GDM1 (cell line): Measurements from ENCODE around the gene GRIA4.
"Not testable (repeated sequence)": the region's sequence is repeated elsewhere in the genome, so short reads cannot be mapped to it uniquely, and the experiment has no call there.

Experiments used
- DNase-seq: peaks from one replicate; lab custom pipeline; 2025; lab: John Stamatoyannopoulos, UW

The GRIA4 gene

DNA sequence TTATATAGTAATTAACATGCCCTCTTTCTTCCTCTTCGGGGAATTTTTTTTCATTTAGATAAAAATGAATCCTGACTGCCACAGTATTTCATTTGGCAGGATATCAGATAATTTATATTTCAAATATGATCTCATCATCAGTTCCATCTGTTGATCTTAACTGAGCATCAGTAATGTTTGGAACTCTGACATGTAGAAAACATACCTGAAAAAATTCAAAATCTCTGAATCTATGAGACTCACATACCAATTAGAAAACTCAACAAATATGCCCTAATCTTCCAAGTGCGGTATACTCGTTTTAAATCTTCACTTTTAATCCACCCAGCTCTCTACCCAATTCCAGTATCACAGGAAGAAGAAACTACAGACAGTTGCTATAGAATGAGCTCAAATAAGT lies 250.2 kb downstream of the GRIA4 start:
- DNase-seq: no peak

DNA sequence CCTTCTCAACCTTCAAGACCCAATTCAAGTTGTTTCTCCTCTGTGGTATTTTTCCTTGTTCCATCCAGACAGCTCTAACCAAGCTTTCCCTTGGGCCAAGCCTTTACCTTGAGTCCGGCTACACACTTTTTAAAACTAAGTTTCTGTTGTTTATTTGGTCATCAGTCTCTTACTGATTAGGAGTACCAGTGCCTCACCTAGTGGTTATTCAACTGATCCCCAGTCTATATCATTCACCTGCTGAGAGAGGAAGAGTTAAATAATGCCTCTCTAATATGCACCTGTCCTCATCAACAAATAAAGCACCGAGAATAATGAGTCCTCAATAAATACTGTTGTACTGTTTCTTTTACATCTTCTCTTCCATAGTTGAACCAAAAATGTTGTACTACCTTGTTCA lies 251.4 kb downstream of the GRIA4 start:
- no peak for DNase-seq

DNA sequence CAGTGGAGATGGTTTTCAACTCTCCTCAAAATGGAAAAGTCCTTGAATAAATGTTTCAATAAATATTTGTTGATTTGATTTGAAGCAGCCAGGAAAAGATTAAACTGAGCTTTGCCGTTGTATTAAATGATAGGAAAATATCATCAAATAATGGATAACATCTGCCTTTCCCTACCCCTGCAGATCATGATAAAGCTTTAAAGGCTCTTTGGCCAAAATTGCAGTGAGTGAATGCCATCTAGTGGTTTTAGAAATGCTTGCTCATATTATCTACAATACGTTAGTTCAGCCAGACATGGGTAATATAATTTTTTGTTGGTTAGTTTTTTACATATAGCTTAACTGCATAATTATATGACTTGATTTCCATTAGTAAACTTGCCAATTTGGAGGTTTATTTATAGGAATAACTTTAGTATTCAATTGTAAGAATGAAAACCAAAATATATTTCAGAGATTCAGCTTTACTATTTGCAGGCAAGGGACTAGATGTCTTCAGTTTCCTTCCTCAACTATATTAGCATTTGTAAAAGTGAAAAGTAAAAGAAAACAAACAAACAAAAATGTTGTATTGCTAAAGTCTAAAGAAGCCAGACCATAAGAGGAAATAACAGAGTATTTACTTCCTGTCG lies 253.0 kb downstream of the GRIA4 start:
- peak; percentile 4 for DNase-seq

DNA sequence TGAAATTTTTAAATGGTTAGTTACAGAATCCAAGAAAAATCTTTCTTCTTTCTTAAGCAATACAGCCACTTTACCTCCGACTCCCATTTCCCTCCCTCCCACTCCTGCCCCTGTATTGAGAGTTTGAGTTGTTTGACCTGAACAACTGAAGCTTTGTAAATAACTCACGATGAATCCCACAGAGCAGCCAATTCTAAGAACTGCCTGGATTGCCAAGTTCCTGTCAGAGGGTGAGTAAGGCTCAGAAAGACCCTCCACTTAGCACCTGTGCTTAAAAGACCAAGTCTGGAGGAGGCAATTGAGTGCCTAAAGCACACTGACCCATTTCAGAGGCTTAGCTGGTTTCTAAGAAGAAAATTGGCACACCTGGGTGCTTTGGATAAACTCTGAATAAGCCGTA lies 253.7 kb downstream of the GRIA4 start:
- no peak for DNase-seq

DNA sequence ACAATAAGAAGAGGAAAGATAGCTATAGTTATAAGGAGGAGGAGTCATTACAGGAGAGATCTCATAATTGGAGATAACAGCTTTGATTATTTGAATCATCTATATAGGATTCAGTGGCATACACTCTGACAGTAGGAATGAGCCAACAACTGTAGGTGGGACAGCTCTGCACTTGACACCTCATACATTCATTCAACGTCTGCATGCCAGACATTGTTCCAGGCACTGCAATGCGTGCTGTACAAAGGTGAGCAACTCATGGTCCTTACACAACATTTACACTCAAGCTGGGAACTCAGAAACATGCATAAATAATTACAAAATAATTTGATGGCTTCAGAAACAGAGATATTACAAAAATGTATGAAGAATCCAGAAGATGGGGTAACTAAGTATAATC lies 257.9 kb downstream of the GRIA4 start:
- no peak for DNase-seq

DNA sequence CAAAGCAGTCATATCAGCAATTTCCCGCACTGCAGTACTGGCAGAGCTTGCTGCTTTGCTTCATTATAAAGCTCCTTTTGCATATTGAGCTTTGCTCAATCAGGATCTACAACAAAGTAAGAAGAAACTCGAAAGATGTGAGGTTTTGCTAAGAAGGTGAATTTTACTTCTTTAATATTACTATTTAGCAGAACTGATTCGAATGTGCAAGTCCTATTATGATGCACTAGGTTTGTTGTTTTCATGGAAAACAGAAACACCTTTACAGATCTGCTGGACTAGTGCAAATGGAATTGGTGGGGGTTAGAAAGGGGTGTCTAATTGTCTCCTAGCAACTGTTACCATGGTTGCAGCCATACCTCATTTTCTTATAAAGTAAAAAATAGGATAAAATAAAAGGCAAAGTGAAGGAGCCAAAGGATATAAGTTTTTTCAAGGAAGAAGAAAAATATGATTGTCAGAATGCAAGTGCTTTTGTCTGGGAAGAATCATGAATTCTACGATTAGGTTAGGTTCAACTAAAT lies 259.0 kb downstream of the GRIA4 start:
- DNase-seq: no peak

DNA sequence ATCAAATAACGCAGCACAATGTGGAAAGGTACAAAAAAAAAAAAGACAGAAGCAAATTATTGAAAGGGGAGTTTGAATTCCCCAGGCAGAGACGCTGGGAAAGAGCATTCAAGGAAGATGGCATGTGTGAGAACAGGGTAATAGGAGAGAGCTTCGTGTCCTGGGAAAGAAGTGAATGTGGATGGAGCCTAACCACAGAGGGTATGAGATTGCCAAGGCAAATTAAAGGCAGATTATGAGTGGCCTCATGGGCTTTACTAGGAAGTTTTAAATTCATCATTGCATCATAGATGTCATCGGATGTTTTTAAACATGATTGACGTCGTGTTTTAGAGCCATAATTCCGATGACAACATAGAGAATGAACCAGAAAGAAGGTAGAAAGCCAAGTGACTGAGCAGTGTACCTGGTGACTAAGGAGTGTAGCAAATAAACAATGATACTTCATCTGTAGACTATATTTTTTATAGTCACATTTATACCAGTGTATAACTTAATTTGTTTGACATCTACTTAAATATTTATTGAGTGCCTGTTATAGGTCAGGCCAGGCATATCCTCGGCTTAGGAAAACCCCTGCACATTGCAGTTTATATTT lies 260.7 kb downstream of the GRIA4 start:
- DNase-seq: no peak

DNA sequence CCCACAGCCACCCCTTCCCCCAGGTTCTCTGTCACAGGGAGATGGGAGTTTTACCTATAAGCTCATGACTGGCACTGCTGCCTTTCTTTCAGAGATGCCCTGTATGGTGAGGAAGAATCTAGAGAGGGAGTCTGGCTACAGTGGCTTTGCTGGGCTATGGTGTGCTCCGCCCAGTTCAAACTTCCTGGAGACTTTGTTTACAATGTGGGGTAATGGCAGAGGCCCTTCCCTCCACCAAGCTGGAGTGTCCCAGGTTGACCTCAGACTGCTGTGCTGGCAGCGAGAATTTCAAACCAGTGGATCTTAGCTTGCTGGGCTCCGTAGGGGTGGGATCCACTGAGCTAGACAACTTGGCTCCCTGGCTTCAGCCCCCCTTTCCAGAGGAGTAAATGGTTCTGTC lies 268.6 kb downstream of the GRIA4 start:
- DNase-seq: no peak

DNA sequence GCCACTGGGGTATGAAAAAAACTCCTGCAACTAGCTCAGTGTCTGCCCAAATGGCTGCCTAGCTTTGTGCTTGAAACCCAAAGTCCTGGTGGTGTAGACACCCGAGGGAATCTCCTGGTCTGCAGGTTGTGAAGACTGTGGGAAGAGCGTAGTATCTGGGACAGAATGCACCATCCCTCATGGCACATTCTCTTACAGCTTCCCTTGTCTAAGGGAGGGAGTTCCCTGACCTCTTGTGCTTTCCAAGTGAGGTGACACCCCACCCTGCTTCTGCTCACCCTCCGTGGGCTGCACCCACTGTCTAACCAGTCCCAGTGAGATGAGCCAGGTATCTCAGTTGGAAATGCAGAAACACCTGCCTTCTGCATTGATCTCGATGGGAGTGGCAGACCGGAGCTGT lies 269.1 kb downstream of the GRIA4 start:
- not testable (repeated sequence) for DNase-seq

DNA sequence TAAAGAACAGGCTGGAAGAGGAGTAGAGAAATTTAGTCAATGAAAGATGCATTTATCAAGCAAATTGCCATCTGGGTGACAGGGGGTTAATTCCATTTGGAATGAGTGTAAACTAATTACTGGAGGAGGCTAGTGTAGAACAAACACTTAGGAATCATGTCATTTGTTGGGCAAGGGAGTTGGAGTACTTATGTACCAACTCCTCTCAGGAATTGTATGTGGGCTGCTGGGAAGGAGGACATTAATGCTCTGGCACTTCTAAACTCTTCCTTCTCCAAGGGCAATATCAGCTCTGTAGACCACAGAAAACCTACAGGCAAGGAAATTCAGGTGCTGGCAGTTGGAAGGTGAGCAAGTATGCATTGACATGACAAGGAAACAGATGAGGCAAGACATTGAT lies 271.2 kb downstream of the GRIA4 start:
- DNase-seq: no peak

DNA sequence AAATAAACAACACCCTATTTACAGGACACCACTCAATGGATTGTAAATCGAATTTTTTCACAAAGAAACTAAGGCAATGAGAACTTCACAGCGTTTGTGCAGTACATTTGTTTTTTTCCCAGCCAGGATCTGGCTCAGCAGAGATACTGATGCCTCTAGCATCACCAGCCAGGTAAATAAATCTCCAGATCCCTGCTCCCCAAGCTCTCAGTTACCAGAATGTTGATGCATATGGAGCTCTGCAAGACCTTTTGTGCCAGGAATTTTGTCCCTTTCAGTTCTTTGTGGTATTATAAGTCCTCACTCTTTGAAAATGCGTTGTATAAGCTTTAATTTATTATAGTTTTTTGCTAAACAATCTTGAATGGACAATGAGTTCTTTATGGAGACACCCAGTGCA lies 274.6 kb downstream of the GRIA4 start:
- DNase-seq: no peak

DNA sequence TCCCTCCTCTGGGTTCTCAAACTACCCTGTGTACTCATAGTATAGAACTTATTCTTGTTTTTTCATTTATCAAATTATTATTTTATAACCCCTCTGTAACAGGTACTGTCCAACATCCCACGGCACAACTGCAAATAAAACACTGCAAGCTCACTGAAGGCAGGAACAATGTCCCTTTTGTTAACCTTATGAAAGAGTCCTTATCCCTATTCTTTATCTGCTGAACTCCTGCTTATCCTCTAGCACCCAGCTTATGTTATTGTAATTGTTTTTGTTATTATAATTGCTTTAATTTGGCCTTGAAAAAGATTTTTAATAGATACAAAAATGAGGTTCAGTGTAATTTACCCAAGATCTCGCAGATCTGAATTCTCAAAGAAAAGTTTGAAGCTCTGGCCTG lies 281.8 kb downstream of the GRIA4 start:
- DNase-seq: no peak

DNA sequence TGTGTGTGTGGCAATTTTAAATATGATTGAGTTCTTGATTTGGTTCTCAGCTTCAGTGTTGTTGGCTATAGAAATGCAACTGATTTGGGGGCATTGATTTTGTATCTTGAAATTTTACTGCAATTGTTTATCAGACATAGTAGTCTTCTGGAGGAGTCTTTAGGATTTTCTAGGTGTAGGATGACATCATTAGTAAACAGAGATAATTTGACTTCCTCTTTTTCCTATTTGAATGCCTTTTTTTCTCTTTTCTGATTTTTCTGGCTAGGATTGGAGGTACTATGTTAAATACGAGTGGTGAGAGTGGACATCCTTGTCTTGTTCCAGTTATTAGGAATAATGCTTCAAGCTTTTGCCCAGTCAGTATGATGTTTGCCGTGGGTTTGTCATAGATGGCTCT lies 287.3 kb downstream of the GRIA4 start:
- DNase-seq: no peak

DNA sequence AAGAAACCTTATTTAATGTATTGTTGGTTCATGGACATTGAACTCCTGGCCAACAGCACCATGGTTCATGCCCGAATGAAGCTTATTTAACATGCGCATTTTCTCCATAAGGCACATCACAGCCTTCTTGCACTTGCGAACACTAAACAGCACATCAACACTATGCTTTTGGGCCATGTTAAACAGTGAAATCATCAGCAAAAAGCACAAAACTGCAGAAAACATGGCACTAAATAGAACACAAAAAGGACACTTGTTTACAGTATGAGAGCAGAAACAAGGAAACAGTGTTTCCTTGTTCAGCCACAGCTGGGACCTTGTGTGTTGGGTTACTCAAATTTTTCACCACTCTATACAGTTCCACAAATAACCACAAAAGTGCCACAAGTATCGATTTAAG lies 289.9 kb downstream of the GRIA4 start:
- DNase-seq: no peak

DNA sequence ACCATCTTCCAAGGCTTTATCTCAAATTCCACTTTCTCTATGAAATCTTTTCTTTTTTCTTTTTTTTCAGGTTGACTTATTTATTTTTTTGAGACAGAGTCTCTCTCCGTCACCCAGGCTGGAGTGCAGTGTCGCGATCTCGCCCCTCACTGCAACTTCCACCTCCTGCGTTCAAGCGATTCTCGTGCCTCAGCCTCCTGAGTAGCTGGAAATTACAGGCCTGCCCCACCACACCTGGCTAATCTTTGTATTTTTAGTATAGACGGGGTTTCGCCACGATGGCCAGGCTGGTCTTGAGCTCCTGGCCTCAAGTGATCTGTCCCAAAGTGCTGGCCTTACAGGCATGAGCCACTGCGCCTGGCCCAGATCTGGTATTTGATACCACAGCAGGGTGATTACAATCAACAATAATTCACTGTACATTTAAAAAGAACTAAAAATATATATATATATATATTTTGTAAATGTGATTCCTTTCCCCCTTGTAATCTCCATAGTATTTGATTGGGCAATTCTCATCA lies 290.7 kb downstream of the GRIA4 start:
- DNase-seq: no peak

DNA sequence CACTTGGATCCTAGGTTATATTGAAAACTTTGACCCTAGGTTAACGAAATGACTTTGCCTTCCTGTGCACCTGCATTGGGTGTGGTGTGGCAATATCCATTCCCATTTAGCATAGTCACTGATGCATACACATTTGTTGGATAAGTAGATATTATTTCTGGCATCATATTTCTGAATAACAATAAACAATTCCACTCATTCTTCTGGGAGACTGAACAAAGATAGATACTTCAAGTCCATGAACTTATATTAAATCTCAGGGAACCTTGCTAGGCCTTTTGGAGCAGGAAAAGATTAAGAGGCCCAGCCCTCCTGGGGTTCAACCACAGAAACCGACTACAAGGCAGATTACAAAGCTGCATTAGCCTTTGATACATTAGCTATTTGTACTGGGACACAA lies 293.2 kb downstream of the GRIA4 start:
- no peak for DNase-seq

DNA sequence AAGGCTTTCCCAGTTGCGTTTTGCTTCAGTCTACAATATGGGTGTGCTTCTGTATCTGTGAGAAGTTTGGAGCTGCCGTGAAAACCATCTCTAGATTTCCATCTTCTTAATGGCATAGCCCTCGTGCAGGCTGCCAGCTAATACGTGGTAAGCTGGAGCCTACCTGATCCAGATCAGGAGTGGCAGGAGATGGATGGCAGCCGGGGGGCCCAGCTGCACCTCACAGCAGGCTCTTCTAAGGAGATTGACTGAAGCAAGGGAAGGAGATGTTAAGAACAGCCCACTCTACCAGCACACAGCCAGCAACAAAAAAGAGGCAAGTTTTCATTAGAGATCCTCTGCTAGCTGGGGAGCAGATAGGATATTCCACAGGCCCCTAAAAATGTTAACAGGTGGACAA lies 296.6 kb downstream of the GRIA4 start:
- no peak for DNase-seq

DNA sequence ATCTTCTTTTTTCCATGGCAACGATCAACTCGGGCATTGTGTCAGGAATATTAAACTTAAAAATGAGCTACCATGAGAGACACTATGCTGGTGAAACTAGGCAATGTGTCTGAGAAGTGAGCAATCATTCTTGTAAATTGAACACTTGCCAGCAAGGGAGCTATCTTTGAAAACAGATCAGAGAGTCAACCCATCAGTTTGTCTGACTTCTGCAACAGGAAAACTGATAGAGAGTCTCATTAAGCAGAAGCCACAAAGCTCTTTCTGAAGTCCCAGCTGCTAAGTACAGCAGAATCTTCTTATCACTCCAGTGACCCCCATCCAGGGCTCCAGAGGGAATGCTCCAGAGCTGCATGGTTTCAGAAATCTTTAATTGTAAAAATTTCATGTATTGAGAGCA lies 297.4 kb downstream of the GRIA4 start:
- no peak for DNase-seq

DNA sequence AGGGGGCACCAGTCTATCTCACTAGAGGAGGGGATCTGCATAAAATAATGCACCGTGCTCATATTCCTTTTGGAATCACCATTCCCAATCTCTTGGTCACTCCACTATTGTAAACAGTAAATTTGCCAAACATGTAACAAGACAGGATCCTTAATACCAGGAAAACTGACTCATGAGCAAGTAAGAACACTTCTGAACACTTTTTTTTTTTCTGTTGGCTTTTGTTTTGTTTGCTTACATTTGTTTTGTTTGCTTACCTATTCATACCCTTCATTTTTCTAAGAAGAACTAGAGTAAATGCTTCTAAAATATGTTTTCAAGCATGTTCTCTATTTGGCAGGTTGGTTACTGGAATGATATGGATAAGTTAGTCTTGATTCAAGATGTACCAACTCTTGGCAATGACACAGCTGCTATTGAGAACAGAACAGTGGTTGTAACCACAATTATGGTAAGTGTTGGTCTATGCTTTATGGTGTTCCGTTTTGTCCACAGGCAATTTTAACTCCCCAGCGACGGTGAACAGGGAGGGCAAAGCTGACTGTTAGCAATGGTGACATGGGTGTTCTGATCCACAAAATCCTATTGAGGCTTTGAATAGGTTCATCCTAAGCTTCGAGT lies 300.3 kb downstream of the GRIA4 start:
- DNase-seq: no peak

DNA sequence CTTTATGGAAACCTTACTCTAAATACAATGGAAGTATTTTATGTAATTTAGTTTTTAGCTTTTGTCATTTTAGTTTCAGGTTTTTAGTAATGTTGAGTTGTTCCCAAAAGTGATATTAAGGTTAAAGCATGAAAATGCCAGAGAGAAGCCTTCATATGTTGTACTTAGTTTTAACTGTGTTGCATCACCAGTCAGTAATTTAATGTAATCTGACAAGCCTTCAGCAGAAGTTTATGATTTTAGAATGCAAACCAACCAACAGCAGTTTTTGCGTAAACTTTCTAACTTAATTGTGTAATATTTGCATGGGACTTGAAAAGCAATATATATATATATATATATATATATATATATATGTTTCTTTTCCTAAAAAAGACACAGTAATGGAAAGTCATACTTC lies 301.6 kb downstream of the GRIA4 start:
- no peak for DNase-seq

DNA sequence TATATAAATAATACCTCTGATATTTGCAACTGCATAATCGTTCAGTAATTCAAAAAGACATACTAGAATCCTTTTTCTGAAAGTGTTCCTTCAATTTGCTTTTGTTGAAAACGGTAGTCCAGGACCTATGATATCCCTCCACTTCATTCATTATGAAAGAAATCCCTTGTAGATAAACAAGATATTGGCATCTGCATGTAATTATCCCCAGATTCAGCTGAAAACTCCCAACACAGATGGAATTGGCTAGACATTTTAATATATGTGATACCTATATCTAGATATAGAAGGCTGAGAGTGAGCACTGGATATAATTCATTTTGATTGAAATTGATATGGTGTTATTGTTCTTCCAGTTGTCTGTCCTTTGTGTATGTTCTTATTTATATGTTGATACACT lies 302.8 kb downstream of the GRIA4 start:
- no peak for DNase-seq

DNA sequence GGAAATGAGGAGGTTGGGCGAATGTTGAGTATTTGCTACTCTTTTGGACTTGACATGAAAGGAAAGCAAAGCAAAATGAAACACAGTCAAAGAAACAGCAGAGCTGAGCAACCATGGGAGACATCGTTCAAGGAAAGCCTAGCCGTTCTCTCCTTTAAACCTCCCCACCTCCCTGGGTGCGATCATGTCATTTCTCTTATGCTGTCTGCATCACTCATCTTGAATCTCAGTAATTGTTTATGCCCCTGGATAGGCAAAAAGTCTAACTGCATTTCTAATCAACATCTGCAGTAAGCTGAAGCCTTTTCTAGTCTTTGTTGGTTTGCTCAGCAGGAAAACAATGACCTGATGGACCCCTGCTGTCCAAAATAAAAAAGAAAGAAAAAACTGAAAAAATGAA lies 305.1 kb downstream of the GRIA4 start:
- no peak for DNase-seq

DNA sequence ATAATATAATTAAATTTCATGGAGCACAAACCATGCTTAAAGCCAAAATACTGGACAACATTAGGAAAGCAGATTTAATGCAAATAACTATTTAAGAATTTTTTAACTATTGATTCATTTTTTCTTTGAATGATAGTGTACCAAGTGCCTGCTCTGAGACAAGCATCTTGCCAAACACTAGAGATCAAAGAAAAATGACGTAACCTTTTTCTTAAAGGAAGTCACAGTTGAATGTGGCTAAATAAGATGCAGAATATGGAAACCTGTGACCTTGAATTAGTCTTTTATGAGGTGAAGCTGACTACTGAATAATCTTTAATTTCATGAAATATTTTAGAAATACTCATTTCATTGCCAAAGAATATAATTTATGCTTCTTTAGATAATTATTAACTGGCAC lies 308.2 kb downstream of the GRIA4 start:
- DNase-seq: no peak

DNA sequence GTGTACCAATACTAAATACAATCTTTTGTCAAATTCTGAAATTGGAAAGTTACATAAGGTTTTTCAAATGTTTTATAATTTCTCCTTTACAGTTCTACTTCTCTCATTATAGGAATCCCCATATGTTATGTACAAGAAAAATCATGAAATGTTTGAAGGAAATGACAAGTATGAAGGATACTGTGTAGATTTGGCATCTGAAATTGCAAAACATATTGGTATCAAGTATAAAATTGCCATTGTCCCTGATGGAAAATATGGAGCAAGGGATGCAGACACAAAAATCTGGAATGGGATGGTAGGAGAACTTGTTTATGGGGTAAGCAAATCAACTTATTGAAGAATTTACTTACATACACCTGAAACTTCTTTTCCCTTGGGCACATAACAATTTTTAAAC lies 308.7 kb downstream of the GRIA4 start:
- no peak for DNase-seq
